ENCODE measurements around the gene JPH4.
"Not testable (repeated sequence)": the region's sequence is repeated elsewhere in the genome, so short reads cannot be mapped to it uniquely, and the experiment has no call there.

Gene JPH4

GRCh38 chr14:23578560-23579310 is at the start of gene JPH4:
Gene JPH4 (minus strand): TSS chr14:23578790. CDS start chr14:23577453, 1,337 bp downstream.
- no peak for DNase-seq (ENCODE audit: low spot score)

- no peak for DNase-seq (ENCODE audit: low spot score)
Measured at GRCh38 chr14:23627961-23628360, 49.4 kb upstream of the JPH4 start.

GRCh38 chr14:23626946-23627345 is 48.4 kb upstream of the JPH4 start:
- no peak for DNase-seq (ENCODE audit: low spot score)

- DNase-seq (ENCODE audit: low spot score) = no peak
Measured at GRCh38 chr14:23624830-23625404, 46.3 kb upstream of the JPH4 start.

- no peak for DNase-seq (ENCODE audit: low spot score)
Measured at GRCh38 chr14:23623962-23624361, 45.4 kb upstream of the JPH4 start.

- no peak for DNase-seq (ENCODE audit: low spot score)
Measured at GRCh38 chr14:23622990-23623389, 44.4 kb upstream of the JPH4 start.

- DNase-seq (ENCODE audit: low spot score) = no peak
Measured at GRCh38 chr14:23621932-23622730, 43.5 kb upstream of the JPH4 start.

- no peak for DNase-seq (ENCODE audit: low spot score)
Measured at GRCh38 chr14:23621204-23621931, 42.8 kb upstream of the JPH4 start.

GRCh38 chr14:23620177-23620702 is 41.6 kb upstream of the JPH4 start:
- DNase-seq (ENCODE audit: low spot score) = no peak

- no peak for DNase-seq (ENCODE audit: low spot score)
Measured at GRCh38 chr14:23618415-23618988, 39.9 kb upstream of the JPH4 start.

GRCh38 chr14:23617539-23617938 is 38.9 kb upstream of the JPH4 start:
- DNase-seq (ENCODE audit: low spot score) = no peak

GRCh38 chr14:23615856-23616255 is 37.3 kb upstream of the JPH4 start:
- no peak for DNase-seq (ENCODE audit: low spot score)

- DNase-seq (ENCODE audit: low spot score) = no peak
Measured at GRCh38 chr14:23614395-23614828, 35.8 kb upstream of the JPH4 start.

GRCh38 chr14:23613242-23614070 is 34.9 kb upstream of the JPH4 start:
- no peak for DNase-seq (ENCODE audit: low spot score)

GRCh38 chr14:23612802-23613201 is 34.2 kb upstream of the JPH4 start:
- no peak for DNase-seq (ENCODE audit: low spot score)

GRCh38 chr14:23612354-23612732 is 33.8 kb upstream of the JPH4 start:
- DNase-seq (ENCODE audit: low spot score) = no peak

- no peak for DNase-seq (ENCODE audit: low spot score)
Measured at GRCh38 chr14:23610815-23611289, 32.3 kb upstream of the JPH4 start.

GRCh38 chr14:23610090-23610814 is 31.7 kb upstream of the JPH4 start:
- no peak for DNase-seq (ENCODE audit: low spot score)

- not testable (repeated sequence) for DNase-seq (ENCODE audit: low spot score)
Measured at GRCh38 chr14:23609411-23610089, 31.0 kb upstream of the JPH4 start.

All from hematopoietic multipotent progenitor cell treated with erythropoietin and hydrocortisone succinate and interleukin-3 and kit ligand, for 17 days (in vitro differentiated cells).